A549 (cell line): Measurements from ENCODE around the gene PRPS1. TPM values are rescaled to one million over a fixed set of nuclear protein-coding genes. Genes with fewer than 3 reads are reported as not detected.
A peak's percentile ranks its signal among the peaks of the same experiment; 100 is the strongest.

Experiments used
- ATAC-seq, 2 experiments: fragments of 200-7000 bp in 1 of 2; fragments of >200 bp in 1 of 2; cut with Nextera tagmentation in 1 of 2; cut with Tn5 transposase in 1 of 2; 3 replicates each; pipeline versions ENCODE4 v1.8.0 to v1.9.1; 2018 to 2020; ENCODE audit warnings: mild to moderate bottlenecking in 1 of 2, moderate library complexity in 1 of 2
- CTCF ChIA-PET: fragments of 300-600 bp; sonication (Branson Sonifier 250); formaldehyde crosslinking; extraction: SDS; loops from one replicate; lab custom pipeline; 2021; ENCODE audit warnings: antibody characterized with exemption, inconsistent platforms; lab: Yijun Ruan, JAX
- POLR2A ChIA-PET: fragments of 350-600 bp; formaldehyde crosslinking; extraction: SDS; loops from one replicate; lab custom pipeline; 2021; ENCODE audit warnings: antibody characterized with exemption, inconsistent platforms; lab: Yijun Ruan, JAX
- DNase-seq, 2 experiments: peaks; one replicate each; pipeline versions ENCODE4 v3.0.0 to v3.0.0-alpha.2; 2011 to 2016; ENCODE audit warnings: low read depth in 1 of 2, low spot score in 1 of 2
- FAIRE-seq: peaks from 2 replicates; lab custom pipeline; 2011; peaks lifted over from hg19 to GRCh38; lab: Jason Lieb, UNC
- H3K27ac ChIP-seq, 2 experiments: fragments of >200 bp; sonication (Bioruptor Twin); formaldehyde crosslinking; 3 replicates each; pipeline ENCODE4 v1.5.1; 2016 to 2017
- H3K4me1 ChIP-seq: fragments of >200 bp; sonication (Bioruptor Twin); formaldehyde crosslinking; 3 replicates; pipeline ENCODE4 v1.6.1; 2016
- H3K4me2 ChIP-seq: fragments of >200 bp; sonication (Bioruptor Twin); formaldehyde crosslinking; 3 replicates; pipeline ENCODE4 v1.6.1; 2016
- H3K4me3 ChIP-seq: fragments of >200 bp; sonication (Bioruptor Twin); formaldehyde crosslinking; 3 replicates; pipeline ENCODE4 v1.5.1; 2016
- H3K9me3 ChIP-seq: fragments of >200 bp; sonication (Bioruptor Twin); formaldehyde crosslinking; 3 replicates; pipeline ENCODE4 v1.6.1; 2016
- ATOH8 ChIP-seq: fragments of 250-450 bp; sonication (Bioruptor Pico); IDR thresholded peaks from 2 replicates; pipeline ENCODE4 v1.5.0; 2020; ENCODE audit warnings: low read depth, mild to moderate bottlenecking, moderate library complexity
- CBX2 ChIP-seq: fragments of 200-600 bp; sonication (generic); IDR thresholded peaks from 2 replicates; pipeline ENCODE4 v1.6.1; 2016; ENCODE audit warnings: low read depth, mild to moderate bottlenecking, borderline replicate concordance
- CBX8 ChIP-seq: fragments of 200-600 bp; sonication (generic); IDR thresholded peaks from 2 replicates; pipeline ENCODE4 v1.6.1; 2016
- CEBPB ChIP-seq, 2 experiments: fragments of >200 bp in 1 of 2; sonication (Bioruptor Twin) in 1 of 2; formaldehyde crosslinking in 1 of 2; IDR thresholded peaks; 2 replicates each; pipeline ENCODE4 v1.6.1; 2012 to 2016
- CHD2 ChIP-seq: fragments of 150-350 bp; IDR thresholded peaks from 2 replicates; pipeline ENCODE4 v1.6.1; 2014; ENCODE audit warnings: low read length; ENCODE audit not compliant: partially characterized antibody
- CHD4 ChIP-seq: fragments of 200-600 bp; sonication (generic); IDR thresholded peaks from 2 replicates; pipeline ENCODE4 v1.6.1; 2016; ENCODE audit warnings: antibody characterized with exemption, mild to moderate bottlenecking, borderline replicate concordance
- CTCF ChIP-seq: fragments of >200 bp; sonication (Bioruptor Twin); formaldehyde crosslinking; IDR thresholded peaks from 3 replicates; pipeline ENCODE4 v1.5.1; 2016
- EHF ChIP-seq: fragments of 250-450 bp; sonication (Bioruptor Pico); IDR thresholded peaks from 2 replicates; pipeline ENCODE4 v1.5.0; 2020; ENCODE audit warnings: mild to moderate bottlenecking
- EHMT2 ChIP-seq: fragments of 200-600 bp; sonication (generic); IDR thresholded peaks from 2 replicates; pipeline ENCODE4 v1.6.1; 2016; ENCODE audit warnings: antibody characterized with exemption, low read depth, mild to moderate bottlenecking, moderate library complexity
- ELK1 ChIP-seq: fragments of 150-350 bp; IDR thresholded peaks from 2 replicates; pipeline ENCODE4 v1.6.1; 2014; ENCODE audit warnings: low read depth, mild to moderate bottlenecking, low read length
- ESRRA ChIP-seq: fragments of 150-350 bp; IDR thresholded peaks from 2 replicates; pipeline ENCODE4 v1.6.1; 2014; ENCODE audit warnings: mild to moderate bottlenecking, low read length, borderline replicate concordance
- HDAC2 ChIP-seq: fragments of 200-600 bp; sonication (generic); IDR thresholded peaks from 2 replicates; pipeline ENCODE4 v1.6.1; 2016
- KDM1A ChIP-seq: fragments of 200-600 bp; sonication (generic); IDR thresholded peaks from 2 replicates; pipeline ENCODE4 v1.6.1; 2016; ENCODE audit warnings: low read depth, mild to moderate bottlenecking
- KDM5A ChIP-seq: fragments of 200-600 bp; sonication (generic); IDR thresholded peaks from 2 replicates; pipeline ENCODE4 v1.6.1; 2016; ENCODE audit warnings: antibody characterized with exemption, mild to moderate bottlenecking
- MAFK ChIP-seq: fragments of 450-650 bp; IDR thresholded peaks from 2 replicates; pipeline ENCODE4 v1.6.1; 2014; ENCODE audit not compliant: partially characterized antibody
- MAX ChIP-seq: IDR thresholded peaks from 2 replicates; pipeline ENCODE4 v1.6.1; 2012
- MYC ChIP-seq: IDR thresholded peaks from 2 replicates; pipeline ENCODE4 v1.6.1; 2012; ENCODE audit warnings: mild to moderate bottlenecking, inconsistent platforms, low read length, improper control_type of control experiment, borderline replicate concordance
- NR3C1 ChIP-seq: fragments of >200 bp; sonication (Bioruptor Twin); formaldehyde crosslinking; IDR thresholded peaks from 3 replicates; pipeline ENCODE4 v1.6.1; 2017
- POLR2A ChIP-seq: IDR thresholded peaks from 2 replicates; pipeline ENCODE4 v1.6.1; 2012; ENCODE audit warnings: mild to moderate bottlenecking, low read length
- POLR2AphosphoS2 ChIP-seq: conservative IDR thresholded peaks from 2 replicates; pipeline ENCODE4 v1.6.1; 2012; ENCODE audit warnings: low read length, improper control_type of control experiment, inconsistent platforms
- RAD21 ChIP-seq, 2 experiments: fragments of >200 bp in 1 of 2; sonication (Bioruptor Twin) in 1 of 2; formaldehyde crosslinking in 1 of 2; IDR thresholded peaks in 1 of 2; conservative IDR thresholded peaks in 1 of 2; 2 replicates in 1 of 2; 3 replicates in 1 of 2; pipeline ENCODE4 v1.6.1; 2012 to 2018; ENCODE audit warnings: inconsistent platforms in 1 of 2
- RARB ChIP-seq: fragments of 250-450 bp; sonication (Bioruptor Pico); IDR thresholded peaks from 2 replicates; pipeline ENCODE4 v1.8.0; 2021; ENCODE audit warnings: mild to moderate bottlenecking, moderate library complexity
- RFX5 ChIP-seq: fragments of 450-650 bp; IDR thresholded peaks from 2 replicates; pipeline ENCODE4 v1.7.1; 2014; ENCODE audit warnings: antibody characterized with exemption, mild to moderate bottlenecking, moderate library complexity
- SMC3 ChIP-seq: fragments of >200 bp; sonication (Bioruptor Twin); formaldehyde crosslinking; IDR thresholded peaks from 3 replicates; pipeline ENCODE4 v1.6.1; 2018; ENCODE audit warnings: inconsistent platforms
- SREBF2 ChIP-seq: fragments of 450-650 bp; IDR thresholded peaks from 2 replicates; pipeline ENCODE4 v1.6.1; 2014; ENCODE audit warnings: mild to moderate bottlenecking, moderate library complexity
- TP53 ChIP-seq: fragments of 250-450 bp; sonication (Bioruptor Pico); IDR thresholded peaks from 2 replicates; pipeline ENCODE4 v1.5.0; 2021; ENCODE audit warnings: mild to moderate bottlenecking, moderate library complexity
- USF2 ChIP-seq: fragments of 450-650 bp; IDR thresholded peaks from 2 replicates; pipeline ENCODE4 v1.6.1; 2014; ENCODE audit warnings: antibody characterized with exemption
- ZNF302 ChIP-seq: fragments of 250-450 bp; sonication (Bioruptor Pico); IDR thresholded peaks from 2 replicates; pipeline ENCODE4 v1.9.0; 2021; ENCODE audit warnings: inconsistent platforms, mild to moderate bottlenecking, moderate library complexity
- WGBS: methylation state at CpG from one replicate; pipeline ENCODE4 v1.1.6; 2017; ENCODE audit errors: missing lambda C conversion rate; 5-methylcytosine and 5-hydroxymethylcytosine counted together
- polyA plus RNA-seq, 4 experiments: library from polyadenylated mRNA; depleted of rRNA in 3 of 4; stranded (reverse); fragments of >200 nt; fragmentation: RNase III in 1 of 4; extraction: RNeasy Plus Mini Kit Qiagen cat#74134 plus additional on column Dnase treatment in 1 of 4; gene quantifications; 2 replicates in 3 of 4; 3 replicates in 1 of 4; pipeline ENCODE4 v1.2.3, GENCODE V29; 2011 to 2017
- TF ChIP-seq, protein P1 (sequence below): fragments of >200 bp; sonication (Bioruptor Twin); formaldehyde crosslinking; IDR thresholded peaks from 3 replicates; pipeline ENCODE4 v1.6.1; 2016
- TF ChIP-seq, protein P2 (sequence below): IDR thresholded peaks from 2 replicates; pipeline ENCODE4 v1.6.1; 2012

PRPS1 gene
- polyA plus RNA-seq, 2 of the 4 experiments (the other 2 are of a cell fraction): 121 to 140 TPM

- TF ChIP-seq ESRRA (no peak), ZNF302 (CRISPR knock-in tag) (no peak), CEBPB (IDR thresholded peaks at IDR 0.05) (no peak), RARB (no peak), RAD21 (conservative IDR thresholded peaks at IDR 0.05 in 1 of 2, IDR thresholded peaks at IDR 0.05 in 1 of 2) (no peak), CHD4 (no peak), EHF (CRISPR knock-in tag) (no peak), CTCF (no peak), CBX8 (no peak), CBX2 (no peak), MYC (no peak), SMC3 (no peak), NR3C1 (no peak), CHD2 (no peak), KDM1A (no peak), HDAC2 (no peak)
- TF ChIP-seq, all 56 proteins: peak for 0
- Histone ChIP-seq H3K9me3 (no peaks in the 10 kb centered on the region), H3K27ac (no peak overlapping the region), H3K4me3 (no peak overlapping the region), H3K4me1 (no peaks in the 10 kb centered on the region), H3K4me2 (no peak overlapping the region)
- peak; percentile 7 for FAIRE-seq
- CTCF ChIA-PET: interaction anchor here (0.9 kb wide), 1 partner anchor 13 kb away, joined by 4 read pairs; no protein-coding TSS in a partner anchor
- WGBS: 85% methylated on average over 2 of the region's 2 CpGs
- no peak for ATAC-seq
- no peak for DNase-seq
- POLR2A ChIA-PET: no interaction called here
Observed at GRCh38 chrX:107646735-107647134, 18.4 kb downstream of the PRPS1 start.

DNA sequence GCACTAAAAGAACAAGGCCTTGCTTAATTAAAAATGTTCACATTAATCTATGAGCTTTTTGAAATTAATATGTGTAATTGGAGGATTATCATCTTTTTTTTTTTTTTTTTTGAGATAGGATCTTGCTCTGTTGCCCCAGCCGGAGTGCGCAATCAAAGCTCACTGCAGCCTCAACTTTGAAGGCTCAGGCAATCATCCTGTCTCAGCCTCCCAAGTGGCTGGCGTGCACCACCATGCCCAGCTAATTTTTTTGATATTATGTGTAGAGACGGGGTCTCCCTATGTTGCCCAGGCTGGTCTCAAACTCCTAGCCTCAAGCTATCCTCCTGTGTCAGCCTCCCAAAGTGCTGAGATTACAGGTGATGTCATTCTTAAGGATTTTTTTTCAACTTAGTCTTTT is 20.0 kb downstream of the PRPS1 start:
- no peak overlapping the region for H3K27ac ChIP-seq
- CTCF ChIA-PET: no interaction called here
- ATAC-seq (no peak), FAIRE-seq (peak; percentile 54)
- no peaks in the 10 kb centered on the region for H3K4me1 ChIP-seq
- no peak for TF ChIP-seq USF2
- no peak for TF ChIP-seq CEBPB (IDR thresholded peaks at IDR 0.05)
- no peak for TF ChIP-seq KDM5A
- TF ChIP-seq, protein P1, sequence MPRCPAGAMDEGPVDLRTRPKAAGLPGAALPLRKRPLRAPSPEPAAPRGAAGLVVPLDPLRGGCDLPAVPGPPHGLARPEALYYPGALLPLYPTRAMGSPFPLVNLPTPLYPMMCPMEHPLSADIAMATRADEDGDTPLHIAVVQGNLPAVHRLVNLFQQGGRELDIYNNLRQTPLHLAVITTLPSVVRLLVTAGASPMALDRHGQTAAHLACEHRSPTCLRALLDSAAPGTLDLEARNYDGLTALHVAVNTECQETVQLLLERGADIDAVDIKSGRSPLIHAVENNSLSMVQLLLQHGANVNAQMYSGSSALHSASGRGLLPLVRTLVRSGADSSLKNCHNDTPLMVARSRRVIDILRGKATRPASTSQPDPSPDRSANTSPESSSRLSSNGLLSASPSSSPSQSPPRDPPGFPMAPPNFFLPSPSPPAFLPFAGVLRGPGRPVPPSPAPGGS: no peak
- TF ChIP-seq MAFK: no peak
- no peak for TF ChIP-seq SREBF2
- no peak for TF ChIP-seq ATOH8
- TF ChIP-seq POLR2A: no peak
- TF ChIP-seq ELK1: no peak
- no peak for TF ChIP-seq RAD21 (conservative IDR thresholded peaks at IDR 0.05 in 1 of 2, IDR thresholded peaks at IDR 0.05 in 1 of 2)
- no peak for TF ChIP-seq POLR2AphosphoS2
- no peak for TF ChIP-seq EHMT2
- TF ChIP-seq MAX: no peak
- no peak for TF ChIP-seq RARB
- no peak for TF ChIP-seq TP53 (CRISPR knock-in tag)
- TF ChIP-seq, protein P2, sequence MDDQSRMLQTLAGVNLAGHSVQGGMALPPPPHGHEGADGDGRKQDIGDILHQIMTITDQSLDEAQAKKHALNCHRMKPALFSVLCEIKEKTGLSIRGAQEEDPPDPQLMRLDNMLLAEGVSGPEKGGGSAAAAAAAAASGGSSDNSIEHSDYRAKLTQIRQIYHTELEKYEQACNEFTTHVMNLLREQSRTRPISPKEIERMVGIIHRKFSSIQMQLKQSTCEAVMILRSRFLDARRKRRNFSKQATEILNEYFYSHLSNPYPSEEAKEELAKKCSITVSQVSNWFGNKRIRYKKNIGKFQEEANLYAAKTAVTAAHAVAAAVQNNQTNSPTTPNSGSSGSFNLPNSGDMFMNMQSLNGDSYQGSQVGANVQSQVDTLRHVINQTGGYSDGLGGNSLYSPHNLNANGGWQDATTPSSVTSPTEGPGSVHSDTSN: no peak
- no peak for TF ChIP-seq RFX5
- no peak for TF ChIP-seq CHD4
- TF ChIP-seq, all 56 proteins: peak for 0
- POLR2A ChIA-PET: no interaction called here
- Histone ChIP-seq H3K4me3 (no peak overlapping the region), H3K9me3 (no peaks in the 10 kb centered on the region), H3K4me2 (no peak overlapping the region)
- 94% methylated on average over 4 of the region's 4 CpGs for WGBS
- DNase-seq: no peak
